Spleen (tissue), 7 donors: Measurements from ENCODE around the gene ROBO1.

Source experiments
- CTCF ChIP-seq, 11 experiments: fragments of 200-600 bp in 7 of 11; fragments of 450-650 bp in 4 of 11; sonication (generic) in 4 of 11; IDR thresholded peaks in 8 of 11; conservative IDR thresholded peaks in 3 of 11; 1 replicate in 7 of 11; 2 replicates in 4 of 11; pipeline versions ENCODE4 v1.4.0 to v1.8.0; 2016 to 2021; ENCODE audit warnings: antibody characterized with exemption in 11 of 11, inconsistent platforms in 4 of 11, mild to moderate bottlenecking in 1 of 11
- POLR2A ChIP-seq, 3 donors: fragments of 450-650 bp; IDR thresholded peaks; one replicate each; pipeline ENCODE4 v1.5.1; 2017; ENCODE audit warnings: antibody characterized with exemption in 3 of 3, mild to moderate bottlenecking in 1 of 3
- POLR2AphosphoS5 ChIP-seq, 3 donors: sonication (generic); formaldehyde crosslinking; IDR thresholded peaks; one replicate each; pipeline ENCODE4 v1.5.1; 2017; ENCODE audit warnings: antibody characterized with exemption in 3 of 3
- donor health status: DM: no; HTN: no; CAD: no; lungs with moderate emphysema.
- donor health status: DM: no; HTN: no; CAD: no.
- donor health status: DM: no; HTN: no; CAD: no.

GRCh38 chr3:79202471-79203143 lies 565.2 kb downstream of the ROBO1 start:
- TF ChIP-seq CTCF (IDR thresholded peaks at IDR 0.05 in 8 of 11, conservative IDR thresholded peaks at IDR 0.05 in 3 of 11) = no peak
- no peak for TF ChIP-seq POLR2A (IDR thresholded peaks at IDR 0.05)
- no peak for TF ChIP-seq POLR2AphosphoS5 (IDR thresholded peaks at IDR 0.05)
